GM21528 (cell line): ENCODE results near the gene SPRED3.
"Not testable (repeated sequence)": the region's sequence is repeated elsewhere in the genome, so short reads cannot be mapped to it uniquely, and the experiment has no call there.

Experiments used
- ATAC-seq: cut with Tn5 transposase; IDR thresholded peaks from one replicate; pipeline ENCODE4 v1.9.1; 2021; ENCODE audit warnings: mild to moderate bottlenecking, moderate library complexity; ENCODE audit not compliant: unreplicated experiment, low FRiP score

SPRED3 gene

DNA sequence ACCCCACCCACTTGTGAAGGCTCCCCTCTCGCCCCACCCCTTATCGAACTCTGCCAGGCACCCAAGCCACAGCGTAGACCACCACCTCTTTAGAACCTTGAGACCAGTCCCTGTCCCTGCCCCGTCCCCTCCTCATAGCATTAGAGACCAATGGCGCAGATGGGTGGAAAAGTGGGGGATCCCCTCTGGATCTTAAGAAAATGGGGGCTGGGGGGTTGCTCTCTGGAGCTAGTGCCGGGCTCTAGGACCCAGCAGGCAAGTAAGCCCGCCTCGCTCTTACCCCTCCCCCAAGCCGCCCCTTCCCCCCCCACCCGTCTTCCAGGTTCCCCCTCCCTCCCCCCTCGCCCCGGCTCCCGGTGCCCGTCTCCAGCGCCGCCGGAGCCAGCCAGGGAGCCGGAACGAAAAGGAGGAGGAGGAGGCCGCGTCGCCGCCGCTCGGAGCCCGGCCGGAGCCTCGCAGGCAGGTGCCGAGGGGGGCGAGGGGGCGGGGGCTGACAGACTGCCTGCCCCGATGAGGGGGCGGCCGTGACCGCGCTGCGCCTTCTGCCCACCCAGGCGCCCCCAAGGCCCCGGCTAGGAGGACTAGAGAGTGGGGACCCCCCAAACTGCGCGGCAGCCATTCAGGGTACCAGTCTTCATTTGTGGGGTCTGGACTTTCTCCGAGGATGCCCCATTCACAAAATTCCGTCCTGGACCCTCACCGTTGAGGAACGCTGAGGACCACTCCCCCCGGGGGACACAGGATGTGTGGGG lies at the start of gene SPRED3:
SPRED3 (plus strand) TSS at position 349 of the 752 bp plus-strand sequence. CDS start 1,606 bp downstream, outside the sequence.
- no peak for ATAC-seq

GRCh38 chr19:38339011-38339410 lies 49.5 kb upstream of the SPRED3 start:
- ATAC-seq = not testable (repeated sequence)

DNA sequence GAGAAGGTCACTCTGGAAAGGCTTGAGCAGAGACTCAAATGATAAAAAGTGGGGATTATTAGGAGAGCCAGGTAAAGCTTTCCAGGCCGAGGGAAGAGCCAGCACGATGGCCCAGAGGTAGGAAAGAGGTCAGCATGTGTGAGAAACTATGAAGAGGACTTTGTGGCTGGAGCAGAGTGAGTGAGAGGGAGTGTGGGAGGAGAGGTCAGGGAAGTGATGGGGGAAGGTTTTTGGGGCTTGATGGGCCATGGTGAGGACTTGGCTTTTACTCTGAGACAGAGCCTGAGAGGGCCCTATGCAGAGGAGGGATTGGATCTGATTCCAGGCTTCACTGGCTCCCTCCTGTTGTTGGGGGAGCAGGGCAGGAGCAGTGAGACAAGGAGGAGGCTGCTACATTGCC lies 47.6 kb upstream of the SPRED3 start:
- ATAC-seq = no peak

DNA sequence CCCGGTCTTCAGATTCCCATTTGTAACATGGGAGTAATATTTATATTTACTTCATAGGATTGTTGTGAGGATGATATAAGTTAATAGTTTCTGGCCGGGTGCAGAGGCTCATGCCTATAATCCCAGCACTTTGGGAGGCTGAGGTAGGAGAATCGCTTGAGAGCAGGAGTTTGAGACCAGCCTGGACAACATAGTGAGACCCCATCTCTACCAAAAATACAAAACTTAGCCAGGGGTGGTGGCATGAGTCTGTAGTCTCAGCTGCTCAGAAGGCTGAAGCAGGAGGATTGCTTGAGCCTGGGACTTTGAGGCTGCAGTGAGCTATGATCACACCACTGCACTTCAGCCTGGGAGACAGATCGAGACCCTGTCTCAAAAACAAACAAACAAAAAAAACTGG lies 41.7 kb upstream of the SPRED3 start:
- ATAC-seq = no peak

- no peak for ATAC-seq
These were observed 37.6 kb upstream of the SPRED3 start for GRCh38 chr19:38350883-38351282.

GRCh38 chr19:38351865-38352395 lies 36.6 kb upstream of the SPRED3 start:
- no peak for ATAC-seq

DNA sequence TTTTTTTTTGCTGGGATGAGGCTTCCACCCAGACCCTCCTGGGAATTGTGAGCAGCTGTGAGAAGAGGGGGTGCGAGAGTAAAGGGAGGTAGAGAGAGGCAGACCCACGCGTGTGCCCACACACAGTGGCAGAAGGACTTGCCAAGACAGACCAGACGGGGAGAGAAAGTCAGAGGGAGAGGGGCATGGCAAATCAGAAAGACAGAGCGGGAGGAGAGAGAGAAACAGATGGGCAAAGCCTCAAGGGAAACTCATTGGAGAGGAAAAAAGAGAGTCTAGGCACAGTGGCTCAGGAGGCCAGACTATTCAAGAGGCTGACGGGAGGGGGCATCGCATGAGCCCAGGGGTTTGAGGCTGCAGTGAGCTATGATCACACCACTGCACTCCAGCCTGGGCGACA lies 35.9 kb upstream of the SPRED3 start:
- ATAC-seq = no peak

GRCh38 chr19:38355728-38356725 lies 32.5 kb upstream of the SPRED3 start:
- no peak for ATAC-seq

- no peak for ATAC-seq
These were observed 30.4 kb upstream of the SPRED3 start for GRCh38 chr19:38358071-38358470.

- ATAC-seq = no peak
These were observed 29.1 kb upstream of the SPRED3 start for GRCh38 chr19:38359242-38360021.

- no peak for ATAC-seq
These were observed 28.1 kb upstream of the SPRED3 start for GRCh38 chr19:38360351-38360750.

GRCh38 chr19:38360839-38361631 lies 27.5 kb upstream of the SPRED3 start:
- ATAC-seq = no peak

- no peak for ATAC-seq
These were observed 26.8 kb upstream of the SPRED3 start for GRCh38 chr19:38361633-38362075.

DNA sequence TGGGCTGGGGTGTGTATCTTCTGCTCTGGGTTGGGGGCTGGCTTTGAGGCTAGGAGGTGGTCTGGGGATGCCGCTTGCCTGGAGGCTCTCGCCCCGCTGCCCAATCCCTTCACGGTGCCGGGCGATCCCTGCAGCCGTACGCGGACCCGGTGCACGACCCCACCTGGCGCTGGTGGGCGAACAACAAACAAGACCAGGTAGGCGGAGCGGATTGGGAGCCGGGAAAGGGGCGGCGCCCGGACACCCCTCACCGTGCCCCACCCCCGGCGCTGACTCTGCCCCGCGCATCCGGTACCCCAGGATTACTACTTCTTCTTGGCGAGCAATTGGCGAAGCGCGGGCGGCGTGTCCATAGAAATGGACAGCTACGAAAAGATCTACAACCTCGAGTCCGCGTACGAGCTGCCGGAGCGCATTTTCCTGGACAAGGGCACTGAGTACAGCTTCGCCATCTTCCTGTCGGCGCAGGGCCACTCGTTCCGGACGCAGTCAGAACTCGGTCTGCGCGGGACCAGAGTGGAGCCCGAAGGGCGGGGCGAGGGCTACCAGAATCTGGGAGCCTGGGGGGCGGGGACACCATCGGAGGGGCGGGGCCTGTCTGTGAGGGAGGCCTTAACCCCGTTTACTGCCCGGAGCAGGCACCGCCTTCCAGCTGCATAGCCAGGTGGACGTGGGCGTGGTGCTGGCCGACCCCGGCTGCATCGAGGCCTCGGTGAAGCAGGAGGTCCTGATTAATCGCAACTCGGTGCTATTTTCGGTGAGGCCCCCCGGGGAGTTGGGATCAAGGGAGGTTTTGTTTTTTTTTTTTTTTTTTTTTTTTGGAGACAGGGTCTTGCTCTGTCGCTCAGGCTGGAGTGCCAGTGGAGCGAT lies 26.2 kb upstream of the SPRED3 start:
- no peak for ATAC-seq

DNA sequence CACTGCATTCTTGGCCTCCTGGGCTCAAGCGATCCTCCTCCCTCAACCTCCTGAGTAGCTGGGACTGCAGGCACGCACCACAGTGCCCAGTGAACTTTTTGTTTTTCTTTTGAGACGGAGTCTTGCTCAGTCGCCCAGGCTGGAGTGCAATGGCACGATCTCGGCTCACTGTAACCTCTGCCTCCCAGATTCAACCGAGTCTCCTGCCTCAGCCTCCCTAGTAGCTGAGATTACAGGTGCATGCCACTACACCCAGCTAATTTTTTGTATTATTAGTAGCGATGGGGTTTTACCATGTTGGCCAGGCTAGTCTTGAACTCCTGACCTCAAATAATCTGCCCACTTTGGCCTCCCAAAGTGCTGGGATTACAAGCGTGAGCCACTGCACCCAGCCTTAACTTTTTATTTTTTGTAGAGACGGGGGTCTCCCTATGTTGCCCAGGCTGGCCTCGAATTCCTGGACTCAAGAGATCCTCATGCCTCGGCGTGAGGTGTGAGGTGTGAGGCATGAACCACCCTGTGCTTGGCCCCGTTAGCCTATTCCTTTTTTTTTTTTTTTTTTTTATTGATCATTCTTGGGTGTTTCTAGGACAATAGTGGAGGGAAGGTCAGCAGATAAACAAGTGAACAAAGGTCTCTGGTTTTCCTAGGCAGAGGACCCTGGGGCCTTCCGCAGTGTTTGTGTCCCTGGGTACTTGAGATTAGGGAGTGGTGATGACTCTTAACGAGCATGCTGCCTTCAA lies 25.4 kb upstream of the SPRED3 start:
- ATAC-seq = not testable (repeated sequence)

- ATAC-seq = no peak
These were observed 21.5 kb upstream of the SPRED3 start for GRCh38 chr19:38367041-38367440.

DNA sequence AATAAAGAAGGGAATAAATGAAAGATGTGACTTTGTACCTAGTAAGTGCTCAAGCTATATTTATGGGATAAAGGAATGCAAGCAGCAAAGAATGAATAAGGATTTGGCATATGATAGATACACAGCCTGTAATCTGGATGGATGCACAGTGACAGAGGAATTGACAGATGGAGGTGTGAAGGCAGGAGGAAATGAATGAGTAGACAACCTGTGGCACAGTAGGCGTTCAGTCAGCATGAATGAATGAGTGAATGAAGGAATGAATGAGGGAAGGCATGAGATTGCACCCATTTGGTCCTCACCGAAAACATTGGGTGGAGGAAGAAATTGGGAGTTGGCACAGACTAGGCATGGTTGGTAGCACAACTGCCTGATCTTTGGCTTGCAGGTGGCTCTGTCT lies 18.9 kb upstream of the SPRED3 start:
- ATAC-seq = no peak

- ATAC-seq = no peak
These were observed 18.2 kb upstream of the SPRED3 start for GRCh38 chr19:38370299-38370698.
